Neuronal stem cell (in vitro differentiated cells): ENCODE measurements around the gene KRT222.

Source experiments
- DNase-seq: peaks from one replicate; pipeline ENCODE4 v3.0.0-alpha.2; 2013; ENCODE audit warnings: low spot score
- H2AFZ ChIP-seq: one replicate; pipeline ENCODE4 v1.6.1; 2013; ENCODE audit warnings: mild to moderate bottlenecking, low read length, inconsistent platforms
- H2AK5ac ChIP-seq: 2 replicates; pipeline ENCODE4 v1.6.1; 2013; ENCODE audit warnings: low read depth, mild to moderate bottlenecking, inconsistent platforms, low read length, moderate library complexity, mixed read lengths
- H2BK120ac ChIP-seq: 2 replicates; pipeline ENCODE4 v1.6.1; 2013; ENCODE audit warnings: low read depth, mild to moderate bottlenecking, inconsistent platforms, low read length, moderate library complexity, mixed read lengths
- H2BK12ac ChIP-seq: one replicate; pipeline ENCODE4 v1.6.1; 2013; ENCODE audit warnings: low read length, inconsistent platforms
- H2BK15ac ChIP-seq: 2 replicates; pipeline ENCODE4 v1.6.1; 2013; ENCODE audit warnings: mild to moderate bottlenecking, low read length, inconsistent platforms, mixed read lengths
- H2BK5ac ChIP-seq: one replicate; pipeline ENCODE4 v1.6.1; 2013; ENCODE audit warnings: inconsistent platforms, mild to moderate bottlenecking, low read length, moderate library complexity
- H3K14ac ChIP-seq: one replicate; pipeline ENCODE4 v1.6.1; 2013; ENCODE audit warnings: low read length, inconsistent platforms
- H3K18ac ChIP-seq: 2 replicates; pipeline ENCODE4 v1.6.1; 2013; ENCODE audit warnings: low read length, inconsistent platforms
- H3K23ac ChIP-seq: 2 replicates; pipeline ENCODE4 v1.6.1; 2013; ENCODE audit warnings: low read depth, mild to moderate bottlenecking, mixed read lengths, low read length, inconsistent platforms; ENCODE audit not compliant: poor library complexity
- H3K27ac ChIP-seq: replicated peaks from 3 replicates; pipeline ENCODE4 v1.5.1; 2013; ENCODE audit warnings: low read length, inconsistent platforms
- H3K27me3 ChIP-seq, 3 experiments: 2 replicates each; pipeline ENCODE4 v1.6.1; 2013; ENCODE audit warnings: low read length in 3 of 3, mild to moderate bottlenecking in 2 of 3, inconsistent platforms in 1 of 3, low read depth in 1 of 3, mixed read lengths in 1 of 3, moderate library complexity in 1 of 3; ENCODE audit not compliant: control insufficient read depth in 3 of 3, insufficient read depth in 3 of 3
- H3K36me3 ChIP-seq, 2 donors: replicated peaks in 1 of 2; 2 replicates each; pipeline ENCODE4 v1.6.1; 2013; ENCODE audit warnings: low read length in 2 of 2; ENCODE audit not compliant: control insufficient read depth in 2 of 2, insufficient read depth in 2 of 2
- H3K4ac ChIP-seq: 2 replicates; pipeline ENCODE4 v1.6.1; 2013; ENCODE audit warnings: inconsistent platforms, mild to moderate bottlenecking, low read length, moderate library complexity
- H3K4me1 ChIP-seq, 2 donors: 1 replicate in 1 of 2; 2 replicates in 1 of 2; pipeline ENCODE4 v1.6.1; 2013; ENCODE audit warnings: low read length in 2 of 2, low read depth in 1 of 2; ENCODE audit not compliant: control insufficient read depth in 2 of 2, insufficient read depth in 1 of 2
- H3K4me2 ChIP-seq: one replicate; pipeline ENCODE4 v1.6.1; 2013; ENCODE audit warnings: mild to moderate bottlenecking, low read length, inconsistent platforms; ENCODE audit not compliant: insufficient read depth, poor library complexity, severe bottlenecking
- H3K4me3 ChIP-seq, 2 donors: 2 replicates each; pipeline ENCODE4 v1.5.1; 2013; ENCODE audit warnings: low read length in 2 of 2, mild to moderate bottlenecking in 2 of 2, inconsistent platforms in 1 of 2, moderate library complexity in 1 of 2
- H3K79me1 ChIP-seq: one replicate; pipeline ENCODE4 v1.6.1; 2013; ENCODE audit warnings: low read depth, mild to moderate bottlenecking, inconsistent platforms, low read length, moderate library complexity
- H3K9ac ChIP-seq: one replicate; pipeline ENCODE4 v1.6.1; 2013; ENCODE audit warnings: mild to moderate bottlenecking, low read depth, low read length, inconsistent platforms; ENCODE audit not compliant: poor library complexity
- H3K9me3 ChIP-seq, 2 donors: replicated peaks in 1 of 2; 2 replicates each; pipeline versions ENCODE3 to v1.6.1; 2013; ENCODE audit warnings: low read length in 2 of 2, mild to moderate bottlenecking in 2 of 2, inconsistent platforms in 1 of 2, low read depth in 1 of 2, mixed read lengths in 1 of 2, moderate library complexity in 1 of 2; ENCODE audit not compliant: control insufficient read depth in 2 of 2, insufficient read depth in 1 of 2
- H4K8ac ChIP-seq: one replicate; pipeline ENCODE4 v1.6.1; 2013; ENCODE audit warnings: low read depth, mild to moderate bottlenecking, inconsistent platforms, low read length, moderate library complexity
- H4K91ac ChIP-seq: one replicate; pipeline ENCODE4 v1.6.1; 2013; ENCODE audit warnings: low read length, low read depth, mild to moderate bottlenecking, inconsistent platforms; ENCODE audit not compliant: poor library complexity
- WGBS, 2 donors: extraction: QIAGEN DNeasy Blood & Tissue Kit; methylation state at CpG; one replicate each; pipeline ENCODE4 v1.1.7; 2013; ENCODE audit warnings: missing lambda C conversion rate in 2 of 2, mixed read lengths in 1 of 2; ENCODE audit not compliant: insufficient read length in 2 of 2, insufficient replicate concordance in 1 of 2; ENCODE audit errors: extremely low coverage in 2 of 2; 5-methylcytosine and 5-hydroxymethylcytosine counted together

The KRT222 gene

GRCh38 chr17:40633871-40634270, 31.1 kb downstream of the KRT222 start:
- H3K36me3 ChIP-seq: peaks cover 32 to 100% of the 10 kb centered on the region in 2 donors

DNA sequence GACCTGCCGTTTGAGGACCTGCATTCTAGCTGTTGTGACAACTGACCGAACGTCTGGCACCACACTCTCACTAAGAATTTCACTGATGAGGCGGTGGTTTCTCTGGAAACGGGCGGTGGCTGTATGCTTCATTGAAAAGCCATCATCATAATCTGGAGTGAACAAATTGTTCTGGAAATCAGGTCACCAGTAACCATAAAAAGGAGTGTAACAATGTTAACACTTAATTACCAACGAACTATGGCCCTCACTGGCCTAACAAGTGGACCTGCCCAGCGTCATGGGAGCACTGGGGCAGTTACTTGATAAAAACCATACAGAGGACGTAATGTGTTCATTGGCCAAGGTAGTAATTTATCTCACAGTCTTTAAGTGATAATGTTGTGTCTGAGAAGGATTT, 32.8 kb downstream of the KRT222 start:
- H3K23ac ChIP-seq: no peak overlapping the region
- H3K9me3 ChIP-seq: no peaks in the 10 kb centered on the region
- no peak overlapping the region for H2BK12ac ChIP-seq
- no peaks in the 10 kb centered on the region for H3K27me3 ChIP-seq
- no peaks in the 10 kb centered on the region for H3K79me1 ChIP-seq
- WGBS, 2 donors: no CpG with 5 or more reads among the region's 9 CpGs
- no peak overlapping the region for H2BK5ac ChIP-seq
- DNase-seq: no peak
- no peak overlapping the region for H4K91ac ChIP-seq
- no peak overlapping the region for H3K27ac ChIP-seq
- no peak overlapping the region for H3K4me2 ChIP-seq
- H3K36me3 ChIP-seq: peaks cover 36 to 100% of the 10 kb centered on the region in 2 donors
- H4K8ac ChIP-seq: no peak overlapping the region
- no peak overlapping the region for H3K4me3 ChIP-seq
- H3K18ac ChIP-seq: no peak overlapping the region
- no peak overlapping the region for H2AK5ac ChIP-seq
- H3K4me1 ChIP-seq: no peaks in the 10 kb centered on the region
- H2AFZ ChIP-seq: no peak overlapping the region
- no peak overlapping the region for H2BK15ac ChIP-seq
- H3K4ac ChIP-seq: no peak overlapping the region
- no peak overlapping the region for H3K9ac ChIP-seq
- no peak overlapping the region for H3K14ac ChIP-seq
- no peak overlapping the region for H2BK120ac ChIP-seq

More at GRCh38 chr17:40633871-40634270, 31.1 kb downstream of the KRT222 start:
- no peak overlapping the region for H3K9ac ChIP-seq
- WGBS, 2 donors: no CpG with 5 or more reads among the region's 1 CpG
- no peak overlapping the region for H3K4me3 ChIP-seq
- no peak overlapping the region for H2BK12ac ChIP-seq
- H2BK5ac ChIP-seq: no peak overlapping the region
- no peak overlapping the region for H2BK120ac ChIP-seq
- H3K14ac ChIP-seq: no peak overlapping the region
- H3K27me3 ChIP-seq: no peaks in the 10 kb centered on the region
- H3K9me3 ChIP-seq: no peaks in the 10 kb centered on the region
- no peak overlapping the region for H2AFZ ChIP-seq
- no peak overlapping the region for H2BK15ac ChIP-seq
- H3K4me1 ChIP-seq: no peaks in the 10 kb centered on the region
- H4K91ac ChIP-seq: no peak overlapping the region
- H3K23ac ChIP-seq: no peak overlapping the region
- H3K4ac ChIP-seq: no peak overlapping the region
- no peak for DNase-seq
- no peaks in the 10 kb centered on the region for H3K79me1 ChIP-seq
- no peak overlapping the region for H3K4me2 ChIP-seq
- no peak overlapping the region for H3K18ac ChIP-seq
- H2AK5ac ChIP-seq: no peak overlapping the region
- no peak overlapping the region for H3K27ac ChIP-seq
- no peak overlapping the region for H4K8ac ChIP-seq

- WGBS, 2 donors: no CpG with 5 or more reads among the region's 2 CpGs
- H3K9me3 ChIP-seq: no peaks in the 10 kb centered on the region
Measured at GRCh38 chr17:40629842-40630241, 35.1 kb downstream of the KRT222 start.

DNA sequence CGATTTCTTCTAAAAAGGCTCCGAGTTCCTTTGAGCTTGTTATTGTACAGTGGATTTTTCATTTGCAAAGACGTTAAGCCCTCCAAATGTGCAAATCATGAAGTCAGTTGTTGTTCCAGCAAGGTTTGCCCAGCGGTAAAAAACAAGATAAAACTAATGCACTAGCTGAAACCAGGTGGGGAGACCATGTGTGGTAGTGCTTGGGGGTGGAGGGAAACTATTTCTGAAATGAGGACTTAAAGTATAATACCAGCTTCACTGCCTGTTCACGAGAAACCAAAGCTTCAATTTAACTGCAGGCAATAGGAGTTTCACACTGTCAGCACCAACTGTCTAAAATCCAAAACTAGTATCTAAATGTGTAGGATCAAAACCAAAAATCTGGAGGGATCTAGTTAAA, 39.7 kb downstream of the KRT222 start:
- no peak overlapping the region for H2BK12ac ChIP-seq
- no peak overlapping the region for H2AFZ ChIP-seq
- H2BK120ac ChIP-seq: no peak overlapping the region
- no peak overlapping the region for H3K9ac ChIP-seq
- no peak overlapping the region for H4K8ac ChIP-seq
- no peak overlapping the region for H3K23ac ChIP-seq
- no peak overlapping the region for H4K91ac ChIP-seq
- no peaks in the 10 kb centered on the region for H3K9me3 ChIP-seq
- no peaks in the 10 kb centered on the region for H3K79me1 ChIP-seq
- H3K4me3 ChIP-seq: no peak overlapping the region
- DNase-seq: no peak
- H3K14ac ChIP-seq: no peak overlapping the region
- no peak overlapping the region for H2BK5ac ChIP-seq
- H2BK15ac ChIP-seq: no peak overlapping the region
- no peaks in the 10 kb centered on the region for H3K4me1 ChIP-seq
- peaks cover 0 to 7% (median 0%) of the 10 kb centered on the region in 3 experiments for H3K27me3 ChIP-seq
- no peak overlapping the region for H2AK5ac ChIP-seq
- no peak overlapping the region for H3K18ac ChIP-seq
- no peak overlapping the region for H3K4me2 ChIP-seq
- H3K4ac ChIP-seq: no peak overlapping the region
- H3K36me3 ChIP-seq: peaks cover 13 to 37% of the 10 kb centered on the region in 2 donors
- no peak overlapping the region for H3K27ac ChIP-seq
- WGBS, 2 donors: no CpG with 5 or more reads among the region's 5 CpGs

More at GRCh38 chr17:40629842-40630241, 35.1 kb downstream of the KRT222 start:
- Histone ChIP-seq H2BK120ac (no peak overlapping the region), H3K4ac (no peak overlapping the region), H3K4me3 (no peak overlapping the region), H4K8ac (no peak overlapping the region), H2BK15ac (no peak overlapping the region), H3K27ac (no peak overlapping the region), H3K79me1 (no peaks in the 10 kb centered on the region), H2BK12ac (no peak overlapping the region), H3K23ac (no peak overlapping the region), H3K18ac (no peak overlapping the region), H3K36me3 (peaks cover 29 to 82% of the 10 kb centered on the region in 2 donors), H3K27me3 (no peaks in the 10 kb centered on the region), H3K9ac (no peak overlapping the region), H3K14ac (no peak overlapping the region), H2AK5ac (no peak overlapping the region), H2BK5ac (no peak overlapping the region), H3K4me1 (no peaks in the 10 kb centered on the region), H4K91ac (no peak overlapping the region), H2AFZ (no peak overlapping the region), H3K4me2 (no peak overlapping the region)
- no peak for DNase-seq
